B cell (primary cell): ENCODE results near the gene MREG.

Experiments used
- EZH2 ChIP-seq: IDR thresholded peaks from 2 replicates; pipeline ENCODE4 v1.6.1; 2012; ENCODE audit warnings: borderline replicate concordance, low read depth, mild to moderate bottlenecking, moderate library complexity, low read length; ENCODE audit not compliant: insufficient read depth, poor library complexity, severe bottlenecking
- TF ChIP-seq, protein P1 (sequence below): fragments of 200-600 bp; IDR thresholded peaks from one replicate; pipeline ENCODE4 v1.8.0; 2022; ENCODE audit warnings: antibody characterized with exemption, mild to moderate bottlenecking

DNA sequence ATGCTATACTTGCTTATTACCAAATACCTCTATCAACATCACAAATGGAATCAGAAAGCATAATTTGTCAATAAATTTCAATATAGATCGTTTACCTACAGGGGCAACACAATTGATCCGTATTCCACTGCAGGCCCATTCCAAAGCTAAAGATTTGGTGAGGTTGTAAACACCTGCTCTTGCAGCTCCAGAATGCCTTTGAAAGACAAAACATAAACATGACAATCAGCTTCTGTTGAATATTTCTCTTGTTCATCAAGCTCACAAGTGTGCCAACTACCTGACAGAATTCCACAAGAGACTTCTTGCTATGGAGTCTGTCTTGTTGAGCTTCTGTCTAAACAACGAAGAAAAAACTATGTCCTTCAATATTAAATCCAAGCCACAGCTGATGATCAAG, 38.0 kb upstream of the MREG start:
- TF ChIP-seq, protein P1, sequence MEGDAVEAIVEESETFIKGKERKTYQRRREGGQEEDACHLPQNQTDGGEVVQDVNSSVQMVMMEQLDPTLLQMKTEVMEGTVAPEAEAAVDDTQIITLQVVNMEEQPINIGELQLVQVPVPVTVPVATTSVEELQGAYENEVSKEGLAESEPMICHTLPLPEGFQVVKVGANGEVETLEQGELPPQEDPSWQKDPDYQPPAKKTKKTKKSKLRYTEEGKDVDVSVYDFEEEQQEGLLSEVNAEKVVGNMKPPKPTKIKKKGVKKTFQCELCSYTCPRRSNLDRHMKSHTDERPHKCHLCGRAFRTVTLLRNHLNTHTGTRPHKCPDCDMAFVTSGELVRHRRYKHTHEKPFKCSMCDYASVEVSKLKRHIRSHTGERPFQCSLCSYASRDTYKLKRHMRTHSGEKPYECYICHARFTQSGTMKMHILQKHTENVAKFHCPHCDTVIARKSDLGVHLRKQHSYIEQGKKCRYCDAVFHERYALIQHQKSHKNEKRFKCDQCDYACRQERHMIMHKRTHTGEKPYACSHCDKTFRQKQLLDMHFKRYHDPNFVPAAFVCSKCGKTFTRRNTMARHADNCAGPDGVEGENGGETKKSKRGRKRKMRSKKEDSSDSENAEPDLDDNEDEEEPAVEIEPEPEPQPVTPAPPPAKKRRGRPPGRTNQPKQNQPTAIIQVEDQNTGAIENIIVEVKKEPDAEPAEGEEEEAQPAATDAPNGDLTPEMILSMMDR: no peak
- TF ChIP-seq EZH2: no peak
